Testis (tissue), 3 donors: ENCODE data around the gene WAC. TPM values are rescaled to one million over a fixed set of nuclear protein-coding genes. Genes with fewer than 3 reads are reported as not detected.
"Not testable (repeated sequence)": the region's sequence is repeated elsewhere in the genome, so short reads cannot be mapped to it uniquely, and the experiment has no call there.

Experiments used
- DNase-seq: peaks from one replicate; pipeline ENCODE4 v3.0.0-alpha.2; 2019
- H3K27ac ChIP-seq, 2 donors: fragments of 200-600 bp; sonication (generic); one replicate each; pipeline ENCODE4 v1.5.1; 2019
- H3K27me3 ChIP-seq: fragments of 200-600 bp; sonication (generic); one replicate; pipeline ENCODE4 v1.5.1; 2019
- H3K36me3 ChIP-seq: fragments of 200-600 bp; sonication (generic); one replicate; pipeline ENCODE4 v1.5.1; 2017; ENCODE audit warnings: low read depth; ENCODE audit errors: missing control alignments
- H3K4me1 ChIP-seq: fragments of 200-600 bp; sonication (generic); one replicate; pipeline ENCODE4 v1.5.1; 2019
- H3K4me3 ChIP-seq, 2 donors: fragments of 200-600 bp; sonication (generic); one replicate each; pipeline ENCODE4 v1.5.1; 2017 to 2019
- H3K9me3 ChIP-seq: fragments of 200-600 bp; sonication (generic); one replicate; pipeline ENCODE4 v1.5.1; 2017
- CTCF ChIP-seq, 3 experiments: fragments of 450-650 bp in 2 of 3; fragments of 200-600 bp in 1 of 3; sonication (generic) in 1 of 3; IDR thresholded peaks; one replicate each; pipeline ENCODE4 v1.5.1; 2016 to 2019; ENCODE audit warnings: antibody characterized with exemption in 3 of 3, mild to moderate bottlenecking in 2 of 3, moderate library complexity in 1 of 3
- POLR2A ChIP-seq: fragments of 450-650 bp; IDR thresholded peaks from one replicate; pipeline ENCODE4 v1.6.1; 2017; ENCODE audit warnings: antibody characterized with exemption, mild to moderate bottlenecking, moderate library complexity
- WGBS, 2 donors: methylation state at CpG; one replicate each; pipeline ENCODE4 v1.1.5; 2018; 5-methylcytosine and 5-hydroxymethylcytosine counted together
- intact Hi-C: fragments of 100-400 bp; cut with DNase I; formaldehyde crosslinking; loops from one replicate; pipeline ENCODE4 v1.15.1; 2023; ENCODE audit warnings: low total_unique reads
- polyA plus RNA-seq: library from polyadenylated mRNA; stranded (reverse); fragments of 350-450 nt; fragmentation: Illumina TruSeq; extraction: RNeasy Lipid Tissue Mini Kit (QIAGEN cat#74804); gene quantifications from one replicate; pipeline ENCODE4 v1.2.3, GENCODE V29; 2014; ENCODE audit warnings: low read depth, low replicate concordance; ENCODE audit not compliant: insufficient read depth
- total RNA-seq, 2 donors: library from RNA; depleted of rRNA; stranded (reverse); fragments of >200 nt; gene quantifications; one replicate each; pipeline ENCODE4 v1.2.3, GENCODE V29; 2016

WAC gene
- total and polyA plus RNA-seq, 3 donors from 2014 or later: 130 to 174 (median 166) TPM

GRCh38 chr10:28494420-28494819, 38.5 kb upstream of the WAC start:
- 77 to 86% methylated on average over 2 of the region's 2 CpGs for WGBS, 2 donors
- Histone ChIP-seq H3K9me3 (no peaks in the 10 kb centered on the region), H3K36me3 (no peaks in the 10 kb centered on the region), H3K4me1 (no peaks in the 10 kb centered on the region), H3K27ac (no peak overlapping the region), H3K27me3 (no peaks in the 10 kb centered on the region), H3K4me3 (no peak overlapping the region)
- DNase-seq: no peak
- TF ChIP-seq POLR2A: no peak
- no peak for TF ChIP-seq CTCF (IDR thresholded peaks at IDR 0.05)
- intact Hi-C loops: no loop called here

- Histone ChIP-seq H3K27me3 (no peaks in the 10 kb centered on the region), H3K4me3 (no peak overlapping the region), H3K36me3 (no peaks in the 10 kb centered on the region), H3K27ac (no peak overlapping the region), H3K9me3 (no peaks in the 10 kb centered on the region), H3K4me1 (no peaks in the 10 kb centered on the region)
- WGBS, 2 donors: 78 to 88% methylated on average over 3 of the region's 3 CpGs
- DNase-seq: no peak
- TF ChIP-seq CTCF (IDR thresholded peaks at IDR 0.05): no peak
- no peak for TF ChIP-seq POLR2A
- intact Hi-C loops: no loop called here
Measured at GRCh38 chr10:28495084-28495483, 37.8 kb upstream of the WAC start.

- Histone ChIP-seq H3K27ac (no peak overlapping the region), H3K4me3 (no peak overlapping the region), H3K9me3 (no peaks in the 10 kb centered on the region), H3K27me3 (no peaks in the 10 kb centered on the region), H3K4me1 (no peaks in the 10 kb centered on the region), H3K36me3 (no peaks in the 10 kb centered on the region)
- TF ChIP-seq POLR2A (no peak), CTCF (IDR thresholded peaks at IDR 0.05) (no peak)
- intact Hi-C loops: no loop called here
- no peak for DNase-seq
- WGBS, 2 donors: 82 to 83% methylated on average over 3 of the region's 3 CpGs
Measured at GRCh38 chr10:28496017-28496416, 36.9 kb upstream of the WAC start.

GRCh38 chr10:28496481-28496961, 36.4 kb upstream of the WAC start:
- 72 to 90% methylated on average over 2 of the region's 2 CpGs for WGBS, 2 donors
- no peak for TF ChIP-seq POLR2A
- H3K9me3 ChIP-seq: no peaks in the 10 kb centered on the region
- no peaks in the 10 kb centered on the region for H3K4me1 ChIP-seq
- intact Hi-C loops: no loop called here
- no peaks in the 10 kb centered on the region for H3K27me3 ChIP-seq
- H3K4me3 ChIP-seq: no peak overlapping the region
- H3K36me3 ChIP-seq: no peaks in the 10 kb centered on the region
- no peak for DNase-seq
- H3K27ac ChIP-seq: no peak overlapping the region

GRCh38 chr10:28497313-28498126, 35.4 kb upstream of the WAC start:
- no peaks in the 10 kb centered on the region for H3K4me1 ChIP-seq
- H3K9me3 ChIP-seq: no peaks in the 10 kb centered on the region
- no peaks in the 10 kb centered on the region for H3K27me3 ChIP-seq
- H3K36me3 ChIP-seq: no peaks in the 10 kb centered on the region
- intact Hi-C loops: no loop called here
- 68 to 70% methylated on average over 3 of the region's 3 CpGs for WGBS, 2 donors
- TF ChIP-seq POLR2A (no peak), CTCF (IDR thresholded peaks at IDR 0.05) (no peak)
- no peak for DNase-seq
- no peak overlapping the region for H3K4me3 ChIP-seq
- H3K27ac ChIP-seq: no peak overlapping the region

- H3K27me3 ChIP-seq, H3K4me1 ChIP-seq, H3K9me3 ChIP-seq, H3K36me3 ChIP-seq, H3K27ac ChIP-seq, H3K4me3 ChIP-seq, intact Hi-C loops, DNase-seq: not testable (repeated sequence)
- 37 to 41% methylated on average over 4 to 5 of the region's 5 CpGs for WGBS, 2 donors
Measured at GRCh38 chr10:28500203-28500602, 32.7 kb upstream of the WAC start.
